ENCODE measurements around the gene ASAP2.

- no peak for TF ChIP-seq CTCF (conservative IDR thresholded peaks at IDR 0.05; ENCODE audit: low read length)
- TF ChIP-seq EZH2phosphoT487 (IDR thresholded peaks at IDR 0.05; ENCODE audit: borderline replicate concordance), result no peak
These were observed 49.5 kb downstream of the ASAP2 start for GRCh38 chr2:9256147-9256546.
